ENCODE results near the gene CDC5L.

- TF ChIP-seq CTCF (IDR thresholded peaks at IDR 0.05; ENCODE audit: insufficient read depth, low read length, poor library complexity, severe bottlenecking) = no peak
- TF ChIP-seq EZH2phosphoT487 (conservative IDR thresholded peaks at IDR 0.05; ENCODE audit: low read length) = no peak
These were observed 25.6 kb upstream of the CDC5L start for GRCh38 chr6:44361947-44362346.
